ENCODE measurements around the gene GABRB1.

Gene GABRB1

DNA sequence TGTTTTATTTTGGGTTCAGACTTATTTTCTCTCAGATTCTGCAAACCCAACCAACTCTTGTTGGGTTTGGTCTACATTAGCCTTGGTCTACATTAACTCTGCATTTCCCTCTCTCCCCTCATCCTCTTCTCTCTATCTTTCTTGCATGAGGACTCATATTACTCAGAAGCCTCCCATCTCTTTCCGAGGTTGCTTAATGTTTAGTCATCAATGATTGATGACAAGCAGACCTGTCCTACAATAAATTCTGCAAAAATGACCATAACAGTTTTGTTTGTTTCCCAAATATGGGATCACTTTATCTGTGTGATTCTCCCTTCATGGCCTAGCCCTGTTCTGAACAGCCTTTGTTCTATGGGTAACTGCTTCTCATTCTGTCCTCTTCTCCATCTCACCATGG, 75.2 kb downstream of the GABRB1 start:
- H3K9me3 ChIP-seq, result no peaks in the 10 kb centered on the region
- DNase-seq (ENCODE audit: low spot score in 2 of 2), result no peak
- H3K4me3 ChIP-seq, result no peak overlapping the region
- H3K4me1 ChIP-seq, result no peaks in the 10 kb centered on the region
- no peaks in the 10 kb centered on the region for H3K36me3 ChIP-seq (replicated peaks)
- in situ Hi-C loops (cut with MboI; ENCODE audit: low sequenced_read_pairs), result no loop called here
- H3K27me3 ChIP-seq (ENCODE audit: low read depth), result no peaks in the 10 kb centered on the region

DNA sequence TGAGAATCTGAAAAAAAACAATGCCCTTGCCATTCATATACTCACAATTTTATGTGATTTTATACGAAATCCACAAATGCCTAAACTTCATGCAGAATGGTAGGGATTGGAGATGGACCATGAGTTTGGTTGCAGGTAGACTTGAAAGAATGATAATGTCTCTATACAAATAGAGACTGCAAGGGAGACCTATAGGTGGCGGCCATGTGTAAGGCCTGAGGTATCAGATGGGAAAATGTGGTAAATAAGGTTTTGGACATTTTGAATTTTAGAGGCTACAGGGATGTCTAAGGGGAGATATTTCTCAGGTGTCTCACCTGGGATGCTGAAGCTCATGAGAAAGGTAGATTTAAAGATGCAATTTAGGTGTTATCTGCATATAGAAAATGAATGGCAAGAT, 78.0 kb downstream of the GABRB1 start:
- in situ Hi-C loops (cut with MboI; ENCODE audit: low sequenced_read_pairs), result no loop called here
- H3K4me3 ChIP-seq, result no peak overlapping the region
- no peak for DNase-seq (ENCODE audit: low spot score in 2 of 2)
- no peaks in the 10 kb centered on the region for H3K9me3 ChIP-seq
- no peaks in the 10 kb centered on the region for H3K4me1 ChIP-seq
- H3K27me3 ChIP-seq (ENCODE audit: low read depth), result no peaks in the 10 kb centered on the region
- H3K36me3 ChIP-seq (replicated peaks), result no peaks in the 10 kb centered on the region

DNA sequence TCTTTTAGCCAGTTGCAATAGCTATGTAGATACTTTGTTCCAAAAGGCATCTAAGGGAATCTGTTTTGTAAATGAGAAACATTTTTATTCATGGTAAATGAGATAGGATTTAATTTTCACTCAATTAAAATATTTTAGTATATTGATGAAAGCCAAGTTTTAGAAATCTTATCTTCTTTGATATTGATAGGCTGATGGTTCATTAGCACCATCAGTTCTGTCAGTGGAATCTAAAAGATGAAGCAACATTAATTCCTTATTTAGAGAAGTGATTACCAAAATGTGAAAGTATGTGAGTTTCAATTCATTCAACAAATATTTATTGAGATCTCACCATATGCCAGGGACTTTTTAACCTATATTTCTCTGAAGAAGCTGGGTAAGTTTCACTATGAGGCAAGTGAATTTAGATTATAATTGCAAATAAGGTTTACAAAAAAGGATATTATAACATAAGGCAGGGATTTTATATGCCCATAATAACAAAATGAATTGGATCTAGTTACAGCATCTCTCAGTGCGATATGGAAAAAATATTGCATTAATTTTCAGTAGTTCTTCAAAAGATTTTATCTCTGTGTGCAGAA, 79.3 kb downstream of the GABRB1 start:
- Histone ChIP-seq H3K4me1 (no peaks in the 10 kb centered on the region), H3K36me3 (replicated peaks) (no peaks in the 10 kb centered on the region), H3K9me3 (no peaks in the 10 kb centered on the region), H3K27me3 (ENCODE audit: low read depth) (no peaks in the 10 kb centered on the region), H3K4me3 (no peak overlapping the region)
- in situ Hi-C loops (cut with MboI; ENCODE audit: low sequenced_read_pairs), result no loop called here
- no peak for DNase-seq (ENCODE audit: low spot score in 2 of 2)

DNA sequence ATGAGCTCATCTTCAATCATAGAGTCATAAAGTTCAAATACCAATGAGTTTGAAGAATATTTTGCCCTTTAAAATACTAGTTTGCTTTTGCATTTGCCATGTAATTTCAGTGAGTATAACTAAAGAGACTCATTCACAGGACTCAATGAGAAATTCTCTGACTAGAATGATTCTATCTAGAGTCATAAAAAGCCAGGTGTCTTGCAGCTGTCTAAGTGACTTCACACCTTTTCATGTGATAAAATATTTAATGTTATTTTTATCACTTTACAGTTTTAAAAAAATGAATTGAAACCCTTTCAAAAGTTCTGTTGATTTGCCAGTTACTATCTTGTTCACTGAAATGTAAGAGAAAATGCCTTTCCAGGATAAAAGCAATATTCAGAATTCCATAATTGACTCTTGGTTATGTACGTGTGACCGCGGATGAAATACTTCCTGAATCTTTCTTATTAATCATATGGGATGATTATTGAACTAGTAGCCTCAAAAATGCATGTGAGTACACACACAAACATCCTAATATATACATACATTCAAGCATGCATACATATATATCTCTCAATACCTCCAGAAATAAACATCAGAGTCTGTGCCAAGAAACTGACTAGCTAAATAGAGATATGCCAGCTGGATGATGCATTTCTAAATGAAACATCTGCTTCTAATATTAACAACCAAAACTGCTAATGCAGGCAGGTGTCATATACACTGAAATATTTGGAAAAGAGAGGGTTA, 87.0 kb downstream of the GABRB1 start:
- H3K36me3 ChIP-seq (replicated peaks), result no peaks in the 10 kb centered on the region
- in situ Hi-C loops (cut with MboI; ENCODE audit: low sequenced_read_pairs), result no loop called here
- peaks cover 2% of the 10 kb centered on the region; the same call in 1 of the 2 replicates for H3K27me3 ChIP-seq (ENCODE audit: low read depth)
- no peak overlapping the region for H3K4me3 ChIP-seq
- no peaks in the 10 kb centered on the region for H3K9me3 ChIP-seq
- H3K4me1 ChIP-seq, result no peaks in the 10 kb centered on the region
- DNase-seq (ENCODE audit: low spot score in 2 of 2), result no peak

- Histone ChIP-seq H3K36me3 (replicated peaks) (no peaks in the 10 kb centered on the region), H3K4me3 (no peak overlapping the region), H3K4me1 (no peaks in the 10 kb centered on the region), H3K27me3 (ENCODE audit: low read depth) (peaks cover 2% of the 10 kb centered on the region; the same call in 1 of the 2 replicates), H3K9me3 (no peaks in the 10 kb centered on the region)
- in situ Hi-C loops (cut with MboI; ENCODE audit: low sequenced_read_pairs), result no loop called here
- DNase-seq (ENCODE audit: low spot score in 2 of 2), result no peak
Observed at GRCh38 chr4:47120783-47121182, 89.4 kb downstream of the GABRB1 start.

GRCh38 chr4:47122592-47123291, 91.4 kb downstream of the GABRB1 start:
- no peaks in the 10 kb centered on the region for H3K9me3 ChIP-seq
- in situ Hi-C loops (cut with MboI; ENCODE audit: low sequenced_read_pairs), result no loop called here
- H3K4me1 ChIP-seq, result no peaks in the 10 kb centered on the region
- no peaks in the 10 kb centered on the region for H3K27me3 ChIP-seq (ENCODE audit: low read depth)
- no peaks in the 10 kb centered on the region for H3K36me3 ChIP-seq (replicated peaks)
- DNase-seq (ENCODE audit: low spot score in 2 of 2), result peak; percentile 60 to 79
- H3K4me3 ChIP-seq, result no peak overlapping the region

DNA sequence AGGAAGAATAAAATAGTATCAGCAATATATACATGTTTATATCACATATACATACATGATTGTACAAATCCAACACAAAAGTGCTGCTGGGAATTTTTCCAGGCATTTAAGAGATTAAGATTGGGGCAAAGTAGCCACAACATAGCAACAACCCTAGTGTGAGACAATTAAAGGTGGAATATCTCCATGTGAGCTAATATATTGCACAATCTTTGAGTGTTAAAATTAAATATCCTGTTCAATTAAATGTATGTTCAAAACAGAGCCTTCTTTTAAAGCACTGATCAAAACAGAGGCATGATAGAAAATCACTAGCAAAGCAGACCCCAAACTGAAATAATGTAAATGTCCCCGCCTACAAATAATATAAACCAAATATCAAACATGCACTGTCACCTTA, 97.6 kb downstream of the GABRB1 start:
- no peaks in the 10 kb centered on the region for H3K36me3 ChIP-seq (replicated peaks)
- no peak for DNase-seq (ENCODE audit: low spot score in 2 of 2)
- no peaks in the 10 kb centered on the region for H3K4me1 ChIP-seq
- H3K4me3 ChIP-seq, result no peak overlapping the region
- 0 out of 2 replicates have a peak, but pooled peaks cover 2% of the 10 kb centered on the region for H3K27me3 ChIP-seq (ENCODE audit: low read depth)
- in situ Hi-C loops (cut with MboI; ENCODE audit: low sequenced_read_pairs), result no loop called here
- no peaks in the 10 kb centered on the region for H3K9me3 ChIP-seq

DNA sequence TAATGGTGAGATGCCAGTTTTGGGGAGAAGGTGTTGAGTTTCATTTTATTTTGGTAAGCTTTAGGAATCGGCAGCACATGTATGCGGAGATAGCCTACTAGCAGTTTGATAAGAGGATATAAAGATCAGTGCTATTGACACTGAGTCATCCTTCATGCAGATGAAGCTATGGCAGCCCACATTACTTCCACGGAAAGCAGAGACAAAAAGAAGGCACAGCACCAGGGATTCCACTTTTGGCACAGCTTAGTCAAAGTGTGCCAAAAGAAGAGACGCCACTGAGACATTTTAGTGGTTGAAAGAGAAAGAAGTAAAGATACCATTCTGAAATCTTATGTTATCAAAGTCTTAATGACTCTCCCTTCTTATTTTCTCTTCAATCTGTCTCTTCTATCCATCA, 103.8 kb downstream of the GABRB1 start:
- Histone ChIP-seq H3K4me1 (no peaks in the 10 kb centered on the region), H3K27me3 (ENCODE audit: low read depth) (no peaks in the 10 kb centered on the region), H3K36me3 (replicated peaks) (no peaks in the 10 kb centered on the region), H3K4me3 (no peak overlapping the region), H3K9me3 (no peaks in the 10 kb centered on the region)
- in situ Hi-C loops (cut with MboI; ENCODE audit: low sequenced_read_pairs), result no loop called here
- no peak for DNase-seq (ENCODE audit: low spot score in 2 of 2)

- in situ Hi-C loops (cut with MboI; ENCODE audit: low sequenced_read_pairs), result no loop called here
- DNase-seq (ENCODE audit: low spot score in 2 of 2), result no peak
- Histone ChIP-seq H3K4me1 (no peaks in the 10 kb centered on the region), H3K36me3 (replicated peaks) (no peaks in the 10 kb centered on the region), H3K27me3 (ENCODE audit: low read depth) (no peaks in the 10 kb centered on the region), H3K9me3 (no peaks in the 10 kb centered on the region), H3K4me3 (no peak overlapping the region)
Observed at GRCh38 chr4:47143261-47143660, 111.9 kb downstream of the GABRB1 start.

DNA sequence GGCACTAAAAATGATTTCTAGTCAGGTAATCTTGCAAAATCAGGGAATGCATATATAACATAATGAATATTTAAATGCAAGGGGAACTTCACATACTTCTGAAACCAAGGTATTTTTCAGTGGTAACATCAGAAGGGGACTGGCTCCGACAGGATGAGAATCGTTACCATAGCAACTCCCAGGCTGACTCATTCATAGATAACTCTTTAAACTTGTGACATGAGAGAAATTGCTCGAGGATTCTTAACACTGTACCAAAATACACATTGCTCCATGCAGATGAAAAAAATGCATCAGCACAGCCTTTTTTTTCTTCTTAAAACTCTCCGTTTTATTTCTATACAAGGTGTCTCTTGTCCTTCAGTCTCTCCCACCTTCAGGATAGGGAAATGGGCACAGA, 114.3 kb downstream of the GABRB1 start:
- Histone ChIP-seq H3K4me3 (no peak overlapping the region), H3K9me3 (no peaks in the 10 kb centered on the region), H3K27me3 (ENCODE audit: low read depth) (no peaks in the 10 kb centered on the region), H3K36me3 (replicated peaks) (no peaks in the 10 kb centered on the region), H3K4me1 (no peaks in the 10 kb centered on the region)
- no peak for DNase-seq (ENCODE audit: low spot score in 2 of 2)
- in situ Hi-C loops (cut with MboI; ENCODE audit: low sequenced_read_pairs), result no loop called here

DNA sequence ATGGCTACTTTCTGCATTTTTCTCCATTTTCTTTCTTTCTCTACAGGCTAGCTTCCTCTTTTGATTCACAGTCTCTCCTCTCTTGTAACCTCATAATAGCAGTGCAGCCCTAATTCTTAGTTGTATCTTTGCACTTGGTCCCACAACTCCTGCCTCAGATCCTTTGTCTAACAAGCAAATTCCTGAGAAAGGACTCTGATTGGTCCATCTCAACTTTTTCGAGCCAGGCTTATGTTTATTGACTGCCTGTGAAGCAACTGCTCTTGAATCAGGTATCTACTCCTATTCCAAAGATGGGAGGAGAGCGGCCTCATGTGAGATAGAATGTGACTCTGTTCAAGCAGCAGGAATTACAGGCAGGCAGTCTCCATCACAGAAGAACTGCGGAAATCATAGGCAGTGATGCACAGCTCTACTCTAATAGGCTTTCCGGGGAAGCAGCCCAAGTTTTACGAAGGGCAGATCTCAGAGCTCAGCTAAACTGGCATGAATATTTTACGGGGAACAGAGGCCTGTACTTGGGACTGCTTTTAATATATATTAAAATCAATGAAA, 123.5 kb downstream of the GABRB1 start:
- no peak for DNase-seq (ENCODE audit: low spot score in 2 of 2)
- Histone ChIP-seq H3K27me3 (ENCODE audit: low read depth) (no peaks in the 10 kb centered on the region), H3K9me3 (no peaks in the 10 kb centered on the region), H3K36me3 (replicated peaks) (no peaks in the 10 kb centered on the region), H3K4me1 (no peaks in the 10 kb centered on the region), H3K4me3 (no peak overlapping the region)
- in situ Hi-C loops (cut with MboI; ENCODE audit: low sequenced_read_pairs), result no loop called here

DNA sequence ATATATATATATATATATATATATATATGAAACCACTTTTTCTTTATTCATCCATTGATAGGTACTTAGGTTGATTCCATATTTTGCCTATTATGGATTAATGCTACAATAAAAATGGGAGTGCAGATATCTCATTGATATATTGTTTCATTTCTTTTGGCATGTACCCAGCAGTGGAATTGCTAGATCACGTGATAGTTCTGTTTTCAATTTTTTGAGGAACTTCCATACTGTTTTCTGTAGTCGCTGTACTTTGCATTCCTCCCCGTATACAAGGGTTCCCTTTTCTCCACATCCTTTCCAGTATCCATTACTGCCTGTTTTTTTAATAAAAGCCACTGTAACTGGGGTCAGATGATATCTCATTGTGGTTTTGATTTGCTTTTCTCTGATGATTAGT, 124.6 kb downstream of the GABRB1 start:
- no peak for DNase-seq (ENCODE audit: low spot score in 2 of 2)
- no peaks in the 10 kb centered on the region for H3K9me3 ChIP-seq
- H3K27me3 ChIP-seq (ENCODE audit: low read depth), result no peaks in the 10 kb centered on the region
- no peaks in the 10 kb centered on the region for H3K4me1 ChIP-seq
- H3K4me3 ChIP-seq, result no peak overlapping the region
- in situ Hi-C loops (cut with MboI; ENCODE audit: low sequenced_read_pairs), result no loop called here
- H3K36me3 ChIP-seq (replicated peaks), result no peaks in the 10 kb centered on the region

- Histone ChIP-seq H3K27me3 (ENCODE audit: low read depth) (no peaks in the 10 kb centered on the region), H3K4me1 (no peaks in the 10 kb centered on the region), H3K9me3 (no peaks in the 10 kb centered on the region), H3K4me3 (no peak overlapping the region), H3K36me3 (replicated peaks) (no peaks in the 10 kb centered on the region)
- no peak for DNase-seq (ENCODE audit: low spot score in 2 of 2)
- in situ Hi-C loops (cut with MboI; ENCODE audit: low sequenced_read_pairs), result no loop called here
Observed at GRCh38 chr4:47160095-47160494, 128.7 kb downstream of the GABRB1 start.
